ENCODE data around the gene MED26. TPM values are rescaled to one million over a fixed set of nuclear protein-coding genes. Genes with fewer than 3 reads are reported as not detected.

Gene MED26
- total RNA-seq, 2 donors from 2014 or later = 10.8 to 11.8 TPM

GRCh38 chr19:16530540-16531379 is 97.2 kb downstream of the MED26 start:
- no peak for TF ChIP-seq CTCF (conservative IDR thresholded peaks at IDR 0.05)
- H3K27me3 ChIP-seq (ENCODE audit: control insufficient read depth, insufficient read depth, low read length, poor library complexity, severe bottlenecking) = no peaks in the 10 kb centered on the region
- no peak overlapping the region for H3K4me3 Mint-ChIP-seq
- no peak overlapping the region for H3K4me3 ChIP-seq (ENCODE audit: low read length)
- H3K36me3 ChIP-seq (ENCODE audit: control insufficient read depth, insufficient read depth, low read length) = peaks cover 91% of the 10 kb centered on the region
- no peaks in the 10 kb centered on the region for H3K4me1 Mint-ChIP-seq
- 96 to 98% methylated on average over 28 to 43 of the region's 43 CpGs for WGBS, 2 experiments (ENCODE audit: insufficient coverage in 1 of 2, insufficient read length in 1 of 2)
- DNase-seq = no peak
- no peaks in the 10 kb centered on the region for H3K9me3 ChIP-seq (ENCODE audit: control insufficient read depth, low read length)
- peaks cover 75% of the 10 kb centered on the region for H3K36me3 Mint-ChIP-seq (ENCODE audit: low read depth)
- H3K27ac ChIP-seq (ENCODE audit: low read depth, low read length) = no peak overlapping the region
- no peak overlapping the region for H3K9ac ChIP-seq (ENCODE audit: extremely low read depth, low read length, poor library complexity, severe bottlenecking)
- no peaks in the 10 kb centered on the region for H3K27me3 Mint-ChIP-seq (ENCODE audit: insufficient read depth)
- H3K9me3 Mint-ChIP-seq = no peaks in the 10 kb centered on the region
- H3K4me1 ChIP-seq (ENCODE audit: control insufficient read depth, insufficient read depth, low read length) = no peaks in the 10 kb centered on the region
- H3K27ac Mint-ChIP-seq = no peak overlapping the region

GRCh38 chr19:16529466-16530144 is 98.4 kb downstream of the MED26 start:
- TF ChIP-seq CTCF (conservative IDR thresholded peaks at IDR 0.05) = no peak
- Histone ChIP-seq H3K9me3 (ENCODE audit: control insufficient read depth, low read length) (no peaks in the 10 kb centered on the region), H3K27ac (ENCODE audit: low read depth, low read length) (no peak overlapping the region), H3K36me3 (ENCODE audit: control insufficient read depth, insufficient read depth, low read length) (peaks cover 85% of the 10 kb centered on the region), H3K4me3 (ENCODE audit: low read length) (no peak overlapping the region), H3K4me1 (ENCODE audit: control insufficient read depth, insufficient read depth, low read length) (no peaks in the 10 kb centered on the region), H3K9ac (ENCODE audit: extremely low read depth, low read length, poor library complexity, severe bottlenecking) (no peak overlapping the region), H3K27me3 (ENCODE audit: control insufficient read depth, insufficient read depth, low read length, poor library complexity, severe bottlenecking) (no peaks in the 10 kb centered on the region)
- Mint-ChIP-seq H3K27me3 (ENCODE audit: insufficient read depth) (no peaks in the 10 kb centered on the region), H3K4me3 (no peak overlapping the region), H3K4me1 (no peaks in the 10 kb centered on the region), H3K36me3 (ENCODE audit: low read depth) (peaks cover 76% of the 10 kb centered on the region), H3K9me3 (no peaks in the 10 kb centered on the region), H3K27ac (no peak overlapping the region)
- no peak for DNase-seq
- 96 to 99% methylated on average over 21 to 25 of the region's 25 CpGs for WGBS, 2 experiments (ENCODE audit: insufficient coverage in 1 of 2, insufficient read length in 1 of 2)

- DNase-seq = peak; percentile 85
- Histone ChIP-seq H3K27me3 (ENCODE audit: control insufficient read depth, insufficient read depth, low read length, poor library complexity, severe bottlenecking) (no peaks in the 10 kb centered on the region), H3K9me3 (ENCODE audit: control insufficient read depth, low read length) (no peaks in the 10 kb centered on the region), H3K9ac (ENCODE audit: extremely low read depth, low read length, poor library complexity, severe bottlenecking) (no peak overlapping the region), H3K27ac (ENCODE audit: low read depth, low read length) (no peak overlapping the region), H3K36me3 (ENCODE audit: control insufficient read depth, insufficient read depth, low read length) (peaks cover 83% of the 10 kb centered on the region), H3K4me1 (ENCODE audit: control insufficient read depth, insufficient read depth, low read length) (no peaks in the 10 kb centered on the region), H3K4me3 (ENCODE audit: low read length) (no peak overlapping the region)
- H3K4me3 Mint-ChIP-seq = no peak overlapping the region
- 92 to 98% methylated on average over 6 to 12 of the region's 12 CpGs for WGBS, 2 experiments (ENCODE audit: insufficient coverage in 1 of 2, insufficient read length in 1 of 2)
- H3K9me3 Mint-ChIP-seq = no peaks in the 10 kb centered on the region
- TF ChIP-seq CTCF (conservative IDR thresholded peaks at IDR 0.05) = peak; percentile 77
- peaks cover 71% of the 10 kb centered on the region for H3K36me3 Mint-ChIP-seq (ENCODE audit: low read depth)
- no peaks in the 10 kb centered on the region for H3K27me3 Mint-ChIP-seq (ENCODE audit: insufficient read depth)
- no peaks in the 10 kb centered on the region for H3K4me1 Mint-ChIP-seq
- no peak overlapping the region for H3K27ac Mint-ChIP-seq
These were observed 100.0 kb downstream of the MED26 start for GRCh38 chr19:16527971-16528521.

All from endodermal cell (in vitro differentiated cells).